ENCODE measurements around the gene DSC3. TPM values are rescaled to one million over a fixed set of nuclear protein-coding genes. Genes with fewer than 3 reads are reported as not detected.

Gene DSC3
- total RNA-seq, 1 experiment from 2014 or later: 7.6 TPM

- Histone ChIP-seq H4K20me1 (ENCODE audit: insufficient read depth) (no peaks in the 10 kb centered on the region), H3K9me2 (ENCODE audit: insufficient read depth) (no peaks in the 10 kb centered on the region), H3K9me3 (ENCODE audit: control insufficient read depth in 1 of 2, insufficient read depth in 1 of 2, low read depth in 1 of 2, low read length in 2 of 2) (no peaks in the 10 kb centered on the region), H3K27ac (ENCODE audit: low read depth, low read length) (no peak overlapping the region), H3K9ac (ENCODE audit: low read length) (no peak overlapping the region), H3K27me3 (ENCODE audit: insufficient read depth, low read length) (no peaks in the 10 kb centered on the region), H3K36me3 (ENCODE audit: control insufficient read depth in 1 of 2, insufficient read depth in 2 of 2, low read length in 2 of 2) (no peaks in the 10 kb centered on the region), H3K4me3 (replicated peaks in 1 of 2; ENCODE audit: low read depth in 1 of 2, low read length in 2 of 2) (no peak overlapping the region), H2AFZ (ENCODE audit: low read depth, low read length, poor library complexity, severe bottlenecking) (no peak overlapping the region), H3K4me1 (ENCODE audit: control insufficient read depth in 1 of 2, insufficient read depth in 2 of 2, low read length in 2 of 2) (peaks cover 0 to under 1% of the 10 kb centered on the region in 2 experiments; a peak in 1 of 4 replicates), H3K79me2 (ENCODE audit: insufficient read depth, low read length) (no peaks in the 10 kb centered on the region), H3K4me2 (ENCODE audit: low read length) (no peak overlapping the region)
- DNase-seq (ENCODE audit: low read depth, low spot score): no peak
- RAD21 ChIA-PET (ENCODE audit: low non-redundant PET in 1 of 2, low total read pairs in 2 of 2, uncharacterized antibody in 2 of 2, unreplicated experiment in 2 of 2): no interaction called here
- intact Hi-C loops (cut with micrococcal nuclease): loop anchor here (10.0 kb wide), 1 partner anchor 1590 kb away; no protein-coding TSS in a partner anchor
- ATAC-seq: no peak
- BruUV-seq (replicated peaks): no TSS peak
- POLR2A ChIA-PET: no interaction called here
- TF ChIP-seq EGR1 (IDR thresholded peaks at IDR 0.05; ENCODE audit: low read depth) (no peak), POLR2A (IDR thresholded peaks at IDR 0.05; ENCODE audit: borderline replicate concordance, extremely low read depth, insufficient read depth, insufficient read length) (no peak), SIN3A (IDR thresholded peaks at IDR 0.05; ENCODE audit: low read depth) (no peak), JUND (IDR thresholded peaks at IDR 0.05) (no peak), CBX3 (IDR thresholded peaks at IDR 0.05; ENCODE audit: low read depth) (no peak), EZH2 (IDR thresholded peaks at IDR 0.05) (no peak), EZH2phosphoT487 (IDR thresholded peaks at IDR 0.05; ENCODE audit: borderline replicate concordance) (no peak), REST (IDR thresholded peaks at IDR 0.05; ENCODE audit: low read depth) (no peak), TCF7L2 (IDR thresholded peaks at IDR 0.05; ENCODE audit: borderline replicate concordance, extremely low read depth, insufficient read depth, insufficient read length) (no peak), CTCF (IDR thresholded peaks at IDR 0.05 in 2 of 3, conservative IDR thresholded peaks at IDR 0.05 in 1 of 3; ENCODE audit: borderline replicate concordance in 1 of 3, insufficient read depth in 1 of 3, low read depth in 2 of 3, low read length in 2 of 3) (no peak), YY1 (IDR thresholded peaks at IDR 0.05; ENCODE audit: extremely low read depth, insufficient replicate concordance, low read depth, low read length) (no peak), FOSL1 (IDR thresholded peaks at IDR 0.05; ENCODE audit: low read depth) (no peak), POLR2AphosphoS5 (IDR thresholded peaks at IDR 0.05; ENCODE audit: low read depth, low read length) (no peak), ZFX (IDR thresholded peaks at IDR 0.05) (no peak), SRF (IDR thresholded peaks at IDR 0.05; ENCODE audit: low read depth) (no peak), ELF1 (IDR thresholded peaks at IDR 0.05; ENCODE audit: borderline replicate concordance, low read depth) (no peak), ZNF274 (IDR thresholded peaks at IDR 0.05; ENCODE audit: low read depth, low read length) (no peak)
- TF ChIP-seq, protein P1, sequence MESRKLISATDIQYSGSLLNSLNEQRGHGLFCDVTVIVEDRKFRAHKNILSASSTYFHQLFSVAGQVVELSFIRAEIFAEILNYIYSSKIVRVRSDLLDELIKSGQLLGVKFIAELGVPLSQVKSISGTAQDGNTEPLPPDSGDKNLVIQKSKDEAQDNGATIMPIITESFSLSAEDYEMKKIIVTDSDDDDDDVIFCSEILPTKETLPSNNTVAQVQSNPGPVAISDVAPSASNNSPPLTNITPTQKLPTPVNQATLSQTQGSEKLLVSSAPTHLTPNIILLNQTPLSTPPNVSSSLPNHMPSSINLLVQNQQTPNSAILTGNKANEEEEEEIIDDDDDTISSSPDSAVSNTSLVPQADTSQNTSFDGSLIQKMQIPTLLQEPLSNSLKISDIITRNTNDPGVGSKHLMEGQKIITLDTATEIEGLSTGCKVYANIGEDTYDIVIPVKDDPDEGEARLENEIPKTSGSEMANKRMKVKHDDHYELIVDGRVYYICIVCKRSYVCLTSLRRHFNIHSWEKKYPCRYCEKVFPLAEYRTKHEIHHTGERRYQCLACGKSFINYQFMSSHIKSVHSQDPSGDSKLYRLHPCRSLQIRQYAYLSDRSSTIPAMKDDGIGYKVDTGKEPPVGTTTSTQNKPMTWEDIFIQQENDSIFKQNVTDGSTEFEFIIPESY (IDR thresholded peaks at IDR 0.05; ENCODE audit: extremely low read depth, insufficient replicate concordance, low read length): no peak
- TF ChIP-seq, protein P2, sequence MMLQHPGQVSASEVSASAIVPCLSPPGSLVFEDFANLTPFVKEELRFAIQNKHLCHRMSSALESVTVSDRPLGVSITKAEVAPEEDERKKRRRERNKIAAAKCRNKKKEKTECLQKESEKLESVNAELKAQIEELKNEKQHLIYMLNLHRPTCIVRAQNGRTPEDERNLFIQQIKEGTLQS (IDR thresholded peaks at IDR 0.05): no peak
- TF ChIP-seq, protein P3, sequence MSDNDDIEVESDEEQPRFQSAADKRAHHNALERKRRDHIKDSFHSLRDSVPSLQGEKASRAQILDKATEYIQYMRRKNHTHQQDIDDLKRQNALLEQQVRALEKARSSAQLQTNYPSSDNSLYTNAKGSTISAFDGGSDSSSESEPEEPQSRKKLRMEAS (IDR thresholded peaks at IDR 0.05): no peak
- CTCF ChIA-PET: no interaction called here
Observed at GRCh38 chr18:30965237-30965636, 77.3 kb downstream of the DSC3 start.
